ENCODE results near the gene EDIL3. TPM values are rescaled to one million over a fixed set of nuclear protein-coding genes. Genes with fewer than 3 reads are reported as not detected.

EDIL3 gene
- total and polyA plus RNA-seq, 2 donors (not counting 1 experiment from before 2014, with no cell fraction given), result not detected

- no peaks in the 10 kb centered on the region for H4K20me1 ChIP-seq (ENCODE audit: control insufficient read depth, insufficient read depth, low read length, poor library complexity, severe bottlenecking)
- no peak overlapping the region for H3K9ac ChIP-seq (ENCODE audit: low read length)
- H3K9me3 Mint-ChIP-seq (ENCODE audit: insufficient read depth), result no peaks in the 10 kb centered on the region
- no peaks in the 10 kb centered on the region for H3K27me3 Mint-ChIP-seq
- H3K27ac ChIP-seq (ENCODE audit: low read length in 2 of 2), result no peak overlapping the region
- no peaks in the 10 kb centered on the region for H3K4me1 Mint-ChIP-seq
- DNase-seq (no peak), ATAC-seq (ENCODE audit: low read depth) (no peak)
- H3K27me3 ChIP-seq (replicated peaks in 1 of 4; ENCODE audit: control extremely low read depth in 1 of 4, control insufficient read depth in 3 of 4, insufficient read depth in 4 of 4, low read length in 3 of 4), result no peaks in the 10 kb centered on the region
- intact Hi-C loops (cut with micrococcal nuclease), result no loop called here
- H3K27ac Mint-ChIP-seq, result no peak overlapping the region
- H3K4me1 ChIP-seq (ENCODE audit: control insufficient read depth in 2 of 2, insufficient read depth in 2 of 2, low read length in 2 of 2), result no peaks in the 10 kb centered on the region
- H3K79me2 ChIP-seq (ENCODE audit: control insufficient read depth, insufficient read depth, low read length), result no peaks in the 10 kb centered on the region
- CTCF ChIA-PET, result no interaction called here
- H3K4me3 Mint-ChIP-seq, result no peak overlapping the region
- H3K9me3 ChIP-seq (ENCODE audit: control extremely low read depth in 1 of 3, control insufficient read depth in 2 of 3, insufficient read depth in 1 of 3, low read length in 2 of 3), result no peaks in the 10 kb centered on the region
- H3K36me3 ChIP-seq (replicated peaks in 1 of 2; ENCODE audit: control extremely low read depth in 1 of 2, control insufficient read depth in 1 of 2, extremely low read depth in 1 of 2, insufficient read depth in 2 of 2, low read length in 1 of 2), result no peaks in the 10 kb centered on the region
- no peak overlapping the region for H3K4me2 ChIP-seq (replicated peaks; ENCODE audit: low read depth, low read length, poor library complexity, severe bottlenecking)
- H3K4me3 ChIP-seq (ENCODE audit: control extremely low read depth in 1 of 5, extremely low read depth in 1 of 5, insufficient read depth in 1 of 5, low read depth in 2 of 5, low read length in 4 of 5), result no peak overlapping the region
- WGBS (ENCODE audit: insufficient coverage), result no CpG with 5 or more reads among the region's 2 CpGs
- TF ChIP-seq EZH2 (IDR thresholded peaks at IDR 0.05; ENCODE audit: borderline replicate concordance, insufficient read depth, low read depth, low read length, poor library complexity, severe bottlenecking) (no peak), CTCF (IDR thresholded peaks at IDR 0.05) (no peak)
- POLR2A ChIA-PET, result no interaction called here
- H2AFZ ChIP-seq (ENCODE audit: insufficient read depth, low read depth, low read length, poor library complexity, severe bottlenecking), result no peak overlapping the region
Observed at GRCh38 chr5:84058561-84058960, 326.1 kb downstream of the EDIL3 start.

GRCh38 chr5:84057211-84057610, 327.5 kb downstream of the EDIL3 start:
- H3K27me3 Mint-ChIP-seq, result no peaks in the 10 kb centered on the region
- no peaks in the 10 kb centered on the region for H3K4me1 Mint-ChIP-seq
- no peak overlapping the region for H3K27ac Mint-ChIP-seq
- ChIA-PET POLR2A (no interaction called here), CTCF (no interaction called here)
- H4K20me1 ChIP-seq (ENCODE audit: control insufficient read depth, insufficient read depth, low read length, poor library complexity, severe bottlenecking), result no peaks in the 10 kb centered on the region
- no peak overlapping the region for H2AFZ ChIP-seq (ENCODE audit: insufficient read depth, low read depth, low read length, poor library complexity, severe bottlenecking)
- intact Hi-C loops (cut with micrococcal nuclease), result no loop called here
- H3K9me3 Mint-ChIP-seq (ENCODE audit: insufficient read depth), result no peaks in the 10 kb centered on the region
- no peak overlapping the region for H3K4me2 ChIP-seq (replicated peaks; ENCODE audit: low read depth, low read length, poor library complexity, severe bottlenecking)
- H3K79me2 ChIP-seq (ENCODE audit: control insufficient read depth, insufficient read depth, low read length), result no peaks in the 10 kb centered on the region
- H3K4me3 ChIP-seq (ENCODE audit: control extremely low read depth in 1 of 5, extremely low read depth in 1 of 5, insufficient read depth in 1 of 5, low read depth in 2 of 5, low read length in 4 of 5), result no peak overlapping the region
- no peaks in the 10 kb centered on the region for H3K4me1 ChIP-seq (ENCODE audit: control insufficient read depth in 2 of 2, insufficient read depth in 2 of 2, low read length in 2 of 2)
- no peaks in the 10 kb centered on the region for H3K27me3 ChIP-seq (replicated peaks in 1 of 4; ENCODE audit: control extremely low read depth in 1 of 4, control insufficient read depth in 3 of 4, insufficient read depth in 4 of 4, low read length in 3 of 4)
- no peaks in the 10 kb centered on the region for H3K36me3 ChIP-seq (replicated peaks in 1 of 2; ENCODE audit: control extremely low read depth in 1 of 2, control insufficient read depth in 1 of 2, extremely low read depth in 1 of 2, insufficient read depth in 2 of 2, low read length in 1 of 2)
- no peak overlapping the region for H3K9ac ChIP-seq (ENCODE audit: low read length)
- DNase-seq (no peak), ATAC-seq (ENCODE audit: low read depth) (no peak)
- no peak overlapping the region for H3K27ac ChIP-seq (ENCODE audit: low read length in 2 of 2)
- no CpG with 5 or more reads among the region's 2 CpGs for WGBS (ENCODE audit: insufficient coverage)
- TF ChIP-seq CTCF (IDR thresholded peaks at IDR 0.05) (no peak), EZH2 (IDR thresholded peaks at IDR 0.05; ENCODE audit: borderline replicate concordance, insufficient read depth, low read depth, low read length, poor library complexity, severe bottlenecking) (no peak)
- H3K9me3 ChIP-seq (ENCODE audit: control extremely low read depth in 1 of 3, control insufficient read depth in 2 of 3, insufficient read depth in 1 of 3, low read length in 2 of 3), result no peaks in the 10 kb centered on the region
- H3K4me3 Mint-ChIP-seq, result no peak overlapping the region

Data from B cell (primary cell).